Spleen (tissue), 11 donors: Measurements from ENCODE around the gene TOP3B. TPM values are rescaled to one million over a fixed set of nuclear protein-coding genes. Genes with fewer than 3 reads are reported as not detected.

Experiments
- DNase-seq: peaks from one replicate; pipeline ENCODE4 v3.0.0-alpha.2; 2020
- H3K27ac ChIP-seq, 8 donors: fragments of 200-600 bp; sonication (generic) in 7 of 8; 1 replicate in 4 of 8; 2 replicates in 4 of 8; pipeline versions ENCODE4 v1.5.0 to v1.8.0; 2016 to 2021; ENCODE audit warnings: inconsistent platforms in 4 of 8, mild to moderate bottlenecking in 4 of 8, moderate library complexity in 1 of 8
- H3K27me3 ChIP-seq, 7 donors: fragments of 200-600 bp; sonication (generic) in 6 of 7; replicated peaks in 1 of 7; 1 replicate in 4 of 7; 2 replicates in 3 of 7; pipeline versions ENCODE4 v1.5.0 to v1.8.0; 2016 to 2021; ENCODE audit warnings: inconsistent platforms in 3 of 7, mild to moderate bottlenecking in 1 of 7
- H3K36me3 ChIP-seq, 6 donors: fragments of 200-600 bp; sonication (generic) in 5 of 6; 1 replicate in 4 of 6; 2 replicates in 2 of 6; pipeline versions ENCODE4 v1.5.0 to v1.8.0; 2016 to 2021; ENCODE audit warnings: inconsistent platforms in 2 of 6
- H3K4me1 ChIP-seq, 6 donors: fragments of 200-600 bp; sonication (generic) in 5 of 6; 1 replicate in 3 of 6; 2 replicates in 3 of 6; pipeline versions ENCODE4 v1.5.0 to v1.8.0; 2016 to 2021; ENCODE audit warnings: inconsistent platforms in 3 of 6
- H3K4me3 ChIP-seq, 8 donors: fragments of 200-600 bp; sonication (generic) in 7 of 8; 1 replicate in 4 of 8; 2 replicates in 4 of 8; pipeline versions ENCODE4 v1.5.0 to v1.8.0; 2016 to 2021; ENCODE audit warnings: inconsistent platforms in 4 of 8, mild to moderate bottlenecking in 4 of 8, moderate library complexity in 2 of 8
- H3K9me3 ChIP-seq, 8 donors: fragments of 200-600 bp; sonication (generic) in 7 of 8; 1 replicate in 4 of 8; 2 replicates in 4 of 8; pipeline versions ENCODE4 v1.5.0 to v1.8.0; 2016 to 2021; ENCODE audit warnings: inconsistent platforms in 4 of 8
- POLR2A ChIP-seq, 3 donors: fragments of 450-650 bp; IDR thresholded peaks; one replicate each; pipeline ENCODE4 v1.5.1; 2017; ENCODE audit warnings: antibody characterized with exemption in 3 of 3, mild to moderate bottlenecking in 1 of 3
- POLR2AphosphoS5 ChIP-seq, 3 donors: sonication (generic); formaldehyde crosslinking; IDR thresholded peaks; one replicate each; pipeline ENCODE4 v1.5.1; 2017; ENCODE audit warnings: antibody characterized with exemption in 3 of 3
- WGBS, 5 donors: extraction: QIAGEN DNeasy Blood & Tissue Kit in 3 of 5; methylation state at CpG; one replicate each; pipeline versions ENCODE4 v1.1.5 to v1.1.7; 2013 to 2018; 5-methylcytosine and 5-hydroxymethylcytosine counted together
- intact Hi-C: fragments of 100-400 bp; cut with DNase I; formaldehyde crosslinking; loops from one replicate; pipeline ENCODE4 v1.15.0; 2023; ENCODE audit warnings: low total_unique reads
- polyA plus RNA-seq, 3 donors: library from polyadenylated mRNA; stranded (reverse); fragments of 200-250 nt; gene quantifications; one replicate each; pipeline ENCODE4 v1.2.1, GENCODE V29; 2013
- total RNA-seq, 7 donors: library from RNA; depleted of rRNA in 3 of 7; stranded (reverse); fragments of >200 nt in 3 of 7; fragmentation: NEBNext Ultra II Directional in 4 of 7; extraction: Animal tissue kit (Norgen Biotek cat#: 25700) in 4 of 7; gene quantifications; one replicate each; pipeline versions ENCODE4 v1.1.0 to v1.2.1, GENCODE V29; 2016 to 2021
- TF ChIP-seq, protein P1 (sequence below), 11 experiments: fragments of 200-600 bp in 7 of 11; fragments of 450-650 bp in 4 of 11; sonication (generic) in 4 of 11; IDR thresholded peaks in 8 of 11; conservative IDR thresholded peaks in 3 of 11; 1 replicate in 7 of 11; 2 replicates in 4 of 11; pipeline versions ENCODE4 v1.4.0 to v1.8.0; 2016 to 2021; ENCODE audit warnings: antibody characterized with exemption in 11 of 11, inconsistent platforms in 4 of 11, mild to moderate bottlenecking in 1 of 11
- donor health status: healthy with polysubstance abuse.
- donor health status: DM: no; HTN: no; CAD: no; lungs with moderate emphysema.
- donor health status: DM: no; HTN: no; CAD: no.
- donor health status: Bipolar disorder and iron deficiency.
- donor health status: healthy.
- donor health status: DM: no; HTN: no; CAD: no.
- donor health status: DM: yes; HTN: yes; CAD: no.

TOP3B gene
- total and polyA plus RNA-seq, 10 donors = 12.6 to 66.4 (median 46.7) TPM

- peaks cover 0 to 30% (median 20%) of the 10 kb centered on the region in 6 donors for H3K4me1 ChIP-seq
- intact Hi-C loops = no loop called here
- TF ChIP-seq, protein P1, sequence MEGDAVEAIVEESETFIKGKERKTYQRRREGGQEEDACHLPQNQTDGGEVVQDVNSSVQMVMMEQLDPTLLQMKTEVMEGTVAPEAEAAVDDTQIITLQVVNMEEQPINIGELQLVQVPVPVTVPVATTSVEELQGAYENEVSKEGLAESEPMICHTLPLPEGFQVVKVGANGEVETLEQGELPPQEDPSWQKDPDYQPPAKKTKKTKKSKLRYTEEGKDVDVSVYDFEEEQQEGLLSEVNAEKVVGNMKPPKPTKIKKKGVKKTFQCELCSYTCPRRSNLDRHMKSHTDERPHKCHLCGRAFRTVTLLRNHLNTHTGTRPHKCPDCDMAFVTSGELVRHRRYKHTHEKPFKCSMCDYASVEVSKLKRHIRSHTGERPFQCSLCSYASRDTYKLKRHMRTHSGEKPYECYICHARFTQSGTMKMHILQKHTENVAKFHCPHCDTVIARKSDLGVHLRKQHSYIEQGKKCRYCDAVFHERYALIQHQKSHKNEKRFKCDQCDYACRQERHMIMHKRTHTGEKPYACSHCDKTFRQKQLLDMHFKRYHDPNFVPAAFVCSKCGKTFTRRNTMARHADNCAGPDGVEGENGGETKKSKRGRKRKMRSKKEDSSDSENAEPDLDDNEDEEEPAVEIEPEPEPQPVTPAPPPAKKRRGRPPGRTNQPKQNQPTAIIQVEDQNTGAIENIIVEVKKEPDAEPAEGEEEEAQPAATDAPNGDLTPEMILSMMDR (IDR thresholded peaks at IDR 0.05 in 8 of 11, conservative IDR thresholded peaks at IDR 0.05 in 3 of 11) = no peak
- no peak for TF ChIP-seq POLR2AphosphoS5 (IDR thresholded peaks at IDR 0.05)
- TF ChIP-seq POLR2A (IDR thresholded peaks at IDR 0.05) = no peak
- no peaks in the 10 kb centered on the region for H3K27me3 ChIP-seq
- no peak overlapping the region for H3K27ac ChIP-seq
- H3K4me3 ChIP-seq = no peak overlapping the region
- no peak for DNase-seq
- no peaks in the 10 kb centered on the region for H3K9me3 ChIP-seq
- no peaks in the 10 kb centered on the region for H3K36me3 ChIP-seq
- WGBS, 5 donors = 71 to 95% (median 91%) methylated on average over 4 of the region's 4 CpGs
These were observed 41.1 kb upstream of the TOP3B start for GRCh38 chr22:22023581-22024137.

GRCh38 chr22:22022947-22023534 lies 40.5 kb upstream of the TOP3B start:
- intact Hi-C loops = no loop called here
- H3K27ac ChIP-seq = peak overlapping the region in 1 of 8 donors; percentile 10
- TF ChIP-seq, protein P1 (IDR thresholded peaks at IDR 0.05 in 8 of 11, conservative IDR thresholded peaks at IDR 0.05 in 3 of 11) = no peak
- no peak for TF ChIP-seq POLR2AphosphoS5 (IDR thresholded peaks at IDR 0.05)
- no peak for TF ChIP-seq POLR2A (IDR thresholded peaks at IDR 0.05)
- peaks cover 0 to 30% (median 18%) of the 10 kb centered on the region in 6 donors for H3K4me1 ChIP-seq
- H3K36me3 ChIP-seq = no peaks in the 10 kb centered on the region
- H3K27me3 ChIP-seq = no peaks in the 10 kb centered on the region
- H3K9me3 ChIP-seq = no peaks in the 10 kb centered on the region
- DNase-seq = no peak
- H3K4me3 ChIP-seq = no peak overlapping the region
- WGBS, 5 donors = 66 to 76% (median 73%) methylated on average over 6 of the region's 6 CpGs

DNA sequence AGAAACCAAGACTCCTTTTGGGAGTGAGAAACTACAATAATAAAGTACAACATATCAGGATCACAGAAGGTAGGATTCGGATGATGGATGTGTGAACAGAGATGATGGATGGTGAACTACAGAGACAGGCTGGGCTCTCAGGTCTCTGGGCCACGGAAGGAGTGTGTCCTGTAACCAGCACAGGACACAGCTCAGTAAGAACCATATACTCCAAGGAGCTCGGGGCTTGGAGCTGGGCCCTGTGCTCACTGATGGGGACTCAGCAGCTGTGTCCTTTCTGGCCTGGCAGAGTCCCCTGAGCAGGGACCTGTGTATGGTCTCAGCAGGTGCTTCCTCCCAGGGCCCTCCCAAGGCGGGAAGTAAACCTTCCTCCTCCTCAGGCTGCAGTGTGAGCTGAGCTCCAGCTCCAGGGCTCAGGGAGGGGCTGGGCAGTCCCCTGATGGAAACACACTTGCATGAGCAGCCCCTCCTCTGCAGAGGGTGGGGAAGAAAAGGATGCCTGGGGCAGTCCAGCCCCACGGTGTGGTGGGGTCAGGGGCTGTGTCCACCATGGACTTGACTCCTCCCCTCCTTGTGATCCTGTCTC lies 39.8 kb upstream of the TOP3B start:
- H3K9me3 ChIP-seq = no peaks in the 10 kb centered on the region
- DNase-seq = no peak
- 23 to 41% (median 36%) methylated on average over 4 to 5 of the region's 5 CpGs for WGBS, 5 donors

More for the DNA sequence above, 39.8 kb upstream of the TOP3B start:
- Histone ChIP-seq H3K4me3 (no peak overlapping the region), H3K27me3 (no peaks in the 10 kb centered on the region), H3K27ac (peak overlapping the region in 1 of 8 donors; percentile 10), H3K36me3 (no peaks in the 10 kb centered on the region), H3K4me1 (peaks cover 0 to 30% (median 18%) of the 10 kb centered on the region in 6 donors)
- TF ChIP-seq, protein P1 (IDR thresholded peaks at IDR 0.05 in 8 of 11, conservative IDR thresholded peaks at IDR 0.05 in 3 of 11) = no peak
- TF ChIP-seq POLR2AphosphoS5 (IDR thresholded peaks at IDR 0.05) = peak in 1 of 3 donors; percentile 58
- intact Hi-C loops = no loop called here
